ENCODE measurements around the gene PPL.
A peak's percentile ranks its signal among the peaks of the same experiment; 100 is the strongest.

Gene PPL

GRCh38 chr16:4859190-4859899 lies 77.6 kb downstream of the PPL start:
- peaks cover 11% of the 10 kb centered on the region for H3K36me3 Mint-ChIP-seq
- H3K27me3 Mint-ChIP-seq = no peaks in the 10 kb centered on the region

DNA sequence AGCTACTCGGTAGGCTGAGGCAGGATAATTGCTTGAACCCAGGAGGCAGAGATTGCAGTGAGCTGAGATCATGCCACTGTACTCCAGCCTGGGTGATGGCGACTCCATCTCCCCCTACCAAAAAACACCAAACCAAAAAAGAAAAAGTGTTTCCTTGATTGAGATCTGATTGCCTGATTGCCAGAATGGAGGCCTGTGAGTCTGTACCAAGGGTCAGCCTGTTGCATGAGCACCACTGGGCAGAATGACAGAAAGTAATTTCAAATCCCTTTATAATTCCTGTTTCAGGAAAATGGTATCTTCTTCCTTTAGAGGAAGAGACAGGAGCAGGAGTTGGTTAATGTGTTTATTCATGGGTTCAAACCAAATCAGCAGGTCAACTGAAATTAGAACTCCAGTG lies 81.1 kb downstream of the PPL start:
- no peaks in the 10 kb centered on the region for H3K9me3 Mint-ChIP-seq
- no peak overlapping the region for H3K27ac Mint-ChIP-seq
- H3K4me3 Mint-ChIP-seq = no peak overlapping the region
- peaks cover 14% of the 10 kb centered on the region for H3K36me3 Mint-ChIP-seq
- no peaks in the 10 kb centered on the region for H3K27me3 Mint-ChIP-seq
- peaks cover 19% of the 10 kb centered on the region for H3K4me1 Mint-ChIP-seq

More at GRCh38 chr16:4859190-4859899, 77.6 kb downstream of the PPL start:
- no peak overlapping the region for H3K4me3 Mint-ChIP-seq
- no peaks in the 10 kb centered on the region for H3K9me3 Mint-ChIP-seq
- H3K27ac Mint-ChIP-seq = no peak overlapping the region
- peaks cover 21% of the 10 kb centered on the region for H3K4me1 Mint-ChIP-seq

DNA sequence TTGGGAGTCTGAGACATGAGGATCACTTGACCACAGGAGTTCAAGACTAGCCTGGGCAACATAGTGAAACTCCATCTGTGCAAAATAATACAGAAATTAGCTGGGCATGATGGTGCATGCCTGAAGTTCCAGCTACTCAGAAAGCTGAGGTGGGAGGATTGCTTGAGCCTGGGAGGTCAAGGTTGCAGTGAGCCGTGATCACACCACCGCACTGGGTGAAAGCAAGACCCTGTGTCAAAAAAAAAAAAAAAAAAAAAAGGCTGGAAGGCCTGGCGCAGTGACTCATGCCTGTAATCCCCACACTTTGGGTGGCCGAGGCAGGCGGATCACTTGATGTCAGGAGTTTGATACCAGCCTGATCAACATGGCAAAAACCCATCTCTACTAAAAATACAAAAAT lies 81.6 kb downstream of the PPL start:
- Mint-ChIP-seq H3K4me1 (peaks cover 23% of the 10 kb centered on the region), H3K4me3 (no peak overlapping the region), H3K27me3 (no peaks in the 10 kb centered on the region), H3K9me3 (no peaks in the 10 kb centered on the region), H3K36me3 (peaks cover 14% of the 10 kb centered on the region), H3K27ac (no peak overlapping the region)

DNA sequence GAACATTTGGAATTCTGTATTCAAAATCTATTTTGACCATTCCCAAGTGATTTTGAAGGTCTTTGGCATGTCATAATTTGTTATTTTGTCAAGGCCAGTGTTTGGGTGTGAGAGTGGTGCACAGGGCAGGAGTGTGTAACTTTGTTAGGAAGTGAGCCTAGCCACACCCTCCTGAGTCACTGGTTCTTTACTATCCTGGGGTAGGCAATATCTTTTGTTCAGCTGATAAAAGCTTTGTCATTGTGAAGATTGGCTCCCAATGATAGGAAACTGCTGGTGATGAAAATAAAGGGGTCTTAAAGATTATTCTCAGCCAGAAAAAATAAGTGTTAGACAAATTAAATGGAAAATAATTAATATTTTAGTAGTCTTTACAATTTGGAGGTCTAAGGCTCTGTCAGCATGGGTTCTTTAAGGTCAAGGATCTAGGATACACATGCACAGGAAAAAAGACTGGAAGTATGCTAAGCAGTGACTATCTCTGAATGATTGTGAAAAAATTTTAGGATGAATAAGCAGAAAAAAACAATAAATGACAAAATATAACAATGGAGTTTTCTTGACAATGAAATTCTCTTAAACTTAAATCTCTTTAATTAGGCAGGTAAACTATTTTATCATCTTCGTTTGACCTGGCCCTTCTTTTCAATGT lies 84.6 kb downstream of the PPL start:
- peaks cover 4% of the 10 kb centered on the region for H3K36me3 Mint-ChIP-seq
- no peak overlapping the region for H3K27ac Mint-ChIP-seq
- peaks cover 47% of the 10 kb centered on the region for H3K4me1 Mint-ChIP-seq
- H3K4me3 Mint-ChIP-seq = no peak overlapping the region
- H3K27me3 Mint-ChIP-seq = no peaks in the 10 kb centered on the region
- H3K9me3 Mint-ChIP-seq = no peaks in the 10 kb centered on the region

DNA sequence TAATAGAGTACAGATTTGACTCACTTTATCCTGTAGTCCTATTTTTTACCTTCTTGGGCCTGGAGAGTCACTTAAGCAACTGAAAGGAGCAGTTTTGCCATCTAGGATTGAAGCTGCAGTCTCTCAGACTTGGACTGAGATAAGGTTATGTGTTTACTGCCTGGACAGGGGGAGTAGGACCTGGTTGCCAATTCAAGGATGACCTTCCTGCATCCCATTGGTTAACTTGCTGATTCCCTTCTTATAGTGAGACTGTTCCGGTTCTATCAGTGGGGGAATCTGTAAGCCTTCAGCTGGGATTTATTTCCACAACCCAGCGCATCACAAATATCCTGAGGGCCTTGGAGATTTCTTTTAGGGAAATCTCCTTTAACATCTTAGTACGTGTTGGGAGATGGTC lies 86.7 kb downstream of the PPL start:
- Mint-ChIP-seq H3K4me1 (peaks cover 58% of the 10 kb centered on the region), H3K36me3 (peaks cover 11% of the 10 kb centered on the region), H3K27me3 (no peaks in the 10 kb centered on the region), H3K9me3 (no peaks in the 10 kb centered on the region), H3K4me3 (peak overlapping the region; percentile 23), H3K27ac (no peak overlapping the region)

DNA sequence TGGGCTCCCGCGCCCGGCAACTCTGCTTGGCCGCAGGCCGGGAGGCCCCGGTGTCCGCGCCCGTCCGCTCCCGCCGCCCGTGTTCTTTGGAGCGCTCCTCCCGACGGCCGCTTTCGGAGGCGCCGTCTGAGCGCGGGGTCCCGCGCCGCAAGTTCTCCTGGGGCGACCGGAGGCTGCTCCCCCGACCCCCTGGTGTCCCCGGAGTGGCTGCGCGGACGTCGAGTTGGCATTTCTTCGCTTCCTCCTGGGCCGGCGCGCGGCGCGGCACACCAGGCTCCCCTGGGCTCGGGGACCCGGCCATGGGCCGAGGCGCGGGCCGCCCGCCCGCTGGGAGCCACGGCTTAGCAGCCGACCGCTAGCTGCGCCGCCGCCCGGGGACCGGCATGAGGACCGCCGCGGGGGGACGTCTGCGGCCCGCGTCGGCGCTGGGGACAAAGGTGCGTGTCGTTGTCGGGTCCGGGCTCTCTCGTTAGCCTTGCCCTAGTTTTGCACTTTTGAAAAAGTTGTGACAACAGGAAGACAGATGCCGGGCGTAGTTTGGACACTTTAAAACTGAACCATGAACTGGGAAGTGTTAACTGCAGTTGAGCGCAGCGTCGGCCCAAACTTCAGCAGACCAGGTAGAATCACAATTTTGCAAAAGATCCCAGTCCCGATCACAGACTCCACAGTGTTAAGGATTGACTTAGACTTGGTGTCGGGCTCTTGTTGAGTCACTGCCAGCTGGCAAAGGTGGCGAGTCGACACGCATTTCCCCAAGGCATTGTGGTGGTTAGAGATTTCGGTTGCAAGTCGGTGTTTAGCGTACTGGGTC lies 89.0 kb downstream of the PPL start:
- Mint-ChIP-seq H3K4me1 (peaks cover 62% of the 10 kb centered on the region), H3K9me3 (no peaks in the 10 kb centered on the region), H3K36me3 (peaks cover 9% of the 10 kb centered on the region), H3K4me3 (peak overlapping the region; percentile 95), H3K27me3 (no peaks in the 10 kb centered on the region), H3K27ac (peak overlapping the region; percentile 77)

GRCh38 chr16:4846901-4847773 lies 89.8 kb downstream of the PPL start, which contains the start of the genes GLYR1 and UBN1:
TSS of gene GLYR1 (minus strand) at chr16:4847288. CDS start at chr16:4847265, 23 bp downstream.
TSS of gene UBN1 (plus strand) at chr16:4847481. CDS start at chr16:4852918, 5,437 bp downstream.
- Mint-ChIP-seq H3K36me3 (peaks cover 9% of the 10 kb centered on the region), H3K4me1 (peaks cover 57% of the 10 kb centered on the region), H3K4me3 (peak within 1 kb of the TSS; percentile 95), H3K27ac (peak within 1 kb of the TSS; percentile 94), H3K27me3 (no peaks in the 10 kb centered on the region), H3K9me3 (no peaks in the 10 kb centered on the region)

DNA sequence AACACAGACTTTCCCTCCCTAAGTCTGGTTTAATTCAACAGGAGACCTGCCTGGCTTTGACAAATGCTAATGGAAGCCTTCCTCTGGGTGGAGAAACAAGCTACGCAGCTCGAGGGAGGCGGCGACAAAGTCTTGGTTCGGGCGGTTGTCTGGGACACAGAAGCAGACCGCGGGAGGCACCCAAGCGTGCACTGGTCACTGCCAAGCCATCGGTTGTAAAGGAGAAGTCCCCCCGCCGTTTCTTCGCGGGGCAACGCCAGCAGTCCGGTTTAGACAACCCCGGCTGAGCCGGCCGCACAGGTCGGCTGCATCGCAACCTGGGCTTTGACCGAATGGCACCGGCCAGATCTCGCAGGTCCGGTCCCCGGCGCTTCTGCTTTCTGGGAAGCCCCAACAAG lies 90.4 kb downstream of the PPL start:
- no peaks in the 10 kb centered on the region for H3K27me3 Mint-ChIP-seq
- peaks cover 51% of the 10 kb centered on the region for H3K4me1 Mint-ChIP-seq
- H3K9me3 Mint-ChIP-seq = no peaks in the 10 kb centered on the region
- H3K36me3 Mint-ChIP-seq = peaks cover 9% of the 10 kb centered on the region
- peak overlapping the region; percentile 88 for H3K27ac Mint-ChIP-seq
- H3K4me3 Mint-ChIP-seq = peak overlapping the region; percentile 95

- Mint-ChIP-seq H3K36me3 (peaks cover 14% of the 10 kb centered on the region), H3K4me1 (peaks cover 20% of the 10 kb centered on the region), H3K27ac (no peak overlapping the region), H3K27me3 (no peaks in the 10 kb centered on the region), H3K9me3 (no peaks in the 10 kb centered on the region), H3K4me3 (no peak overlapping the region)
Measured at GRCh38 chr16:4840984-4841383, 96.0 kb downstream of the PPL start.

DNA sequence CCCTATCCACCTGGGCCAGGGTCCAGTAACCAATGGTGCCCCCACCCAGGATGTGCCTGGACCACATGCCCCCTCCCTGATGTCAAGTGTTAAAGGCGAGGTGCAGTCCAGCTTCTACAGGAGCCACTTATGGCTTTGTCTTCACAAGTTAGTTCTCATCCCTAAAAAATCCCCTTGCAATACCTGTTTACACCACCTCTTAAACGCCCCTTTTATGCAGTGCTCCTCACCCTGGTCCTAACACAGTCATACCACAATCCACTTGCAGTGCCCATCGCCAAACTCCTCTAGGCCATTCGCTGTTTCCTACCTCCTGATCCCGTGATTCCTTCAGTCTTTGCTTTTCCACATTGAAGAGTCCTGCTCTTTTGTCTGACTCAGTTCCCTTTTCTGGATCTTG lies 97.0 kb downstream of the PPL start:
- Mint-ChIP-seq H3K27me3 (no peaks in the 10 kb centered on the region), H3K27ac (no peak overlapping the region), H3K4me3 (no peak overlapping the region), H3K9me3 (no peaks in the 10 kb centered on the region), H3K4me1 (peaks cover 12% of the 10 kb centered on the region), H3K36me3 (peaks cover 9% of the 10 kb centered on the region)

DNA sequence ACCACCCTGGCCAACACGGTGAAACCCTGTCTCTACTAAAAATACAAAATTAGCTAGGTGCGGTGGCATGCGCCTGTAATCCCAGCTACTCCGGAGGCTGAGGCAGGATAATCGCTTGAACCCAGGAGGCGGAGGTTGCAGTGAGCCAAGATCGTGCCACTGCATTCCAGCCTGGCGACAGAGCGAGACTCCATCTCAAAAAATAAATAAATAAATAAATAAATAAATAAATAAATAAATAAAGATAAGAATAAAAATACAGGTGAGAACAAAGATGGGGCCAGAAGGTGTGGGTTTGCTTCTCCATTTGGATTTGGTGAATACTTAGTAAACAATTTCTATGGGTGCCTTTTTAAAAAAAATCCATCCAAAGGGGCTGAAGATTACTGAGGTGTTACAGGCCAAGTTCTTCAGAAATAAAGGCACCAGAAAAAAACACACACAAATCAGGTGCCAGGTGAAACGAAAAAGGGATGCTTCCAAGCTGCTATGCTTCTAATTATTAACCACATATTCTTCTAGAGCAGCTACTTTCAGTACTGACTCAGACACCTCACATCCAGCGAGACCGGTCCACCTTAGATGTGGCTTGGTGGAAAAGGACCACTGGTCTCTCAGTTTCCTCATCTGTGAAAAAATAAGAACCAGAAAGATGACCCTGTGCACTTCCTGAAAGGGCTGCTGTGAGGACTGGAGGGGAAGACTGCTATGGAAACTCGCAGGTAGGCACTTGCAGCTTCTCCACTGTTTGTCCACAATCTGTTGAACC lies 99.0 kb downstream of the PPL start:
- no peaks in the 10 kb centered on the region for H3K27me3 Mint-ChIP-seq
- no peak overlapping the region for H3K27ac Mint-ChIP-seq
- H3K36me3 Mint-ChIP-seq = peaks cover 7% of the 10 kb centered on the region
- H3K4me3 Mint-ChIP-seq = no peak overlapping the region
- peaks cover 14% of the 10 kb centered on the region for H3K4me1 Mint-ChIP-seq
- H3K9me3 Mint-ChIP-seq = no peaks in the 10 kb centered on the region

DNA sequence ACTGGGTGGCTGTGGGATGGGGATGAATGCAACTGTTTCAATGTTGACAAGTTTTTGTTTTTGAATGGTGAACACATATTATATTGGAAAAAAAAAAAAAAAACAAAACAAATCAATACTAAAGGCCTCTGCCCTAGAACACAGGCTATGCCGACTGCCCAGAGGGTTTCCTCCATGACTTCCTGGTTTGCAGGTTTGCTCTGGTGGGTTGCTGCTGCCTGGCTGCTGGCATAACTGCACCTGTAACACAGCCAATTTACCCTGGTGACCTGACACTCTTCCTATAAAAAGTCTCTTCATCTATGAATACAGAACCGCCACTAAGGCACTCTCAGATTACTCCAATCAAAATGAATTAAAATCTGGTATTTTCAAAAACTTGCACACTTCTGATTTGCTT lies 100.2 kb downstream of the PPL start:
- Mint-ChIP-seq H3K27me3 (no peaks in the 10 kb centered on the region), H3K27ac (peak overlapping the region; percentile 41), H3K9me3 (no peaks in the 10 kb centered on the region), H3K4me1 (peaks cover 18% of the 10 kb centered on the region), H3K36me3 (peaks cover 10% of the 10 kb centered on the region), H3K4me3 (no peak overlapping the region)

- no peaks in the 10 kb centered on the region for H3K27me3 Mint-ChIP-seq
- H3K36me3 Mint-ChIP-seq = peaks cover 14% of the 10 kb centered on the region
- H3K27ac Mint-ChIP-seq = peak overlapping the region; percentile 46
- no peaks in the 10 kb centered on the region for H3K9me3 Mint-ChIP-seq
- peaks cover 20% of the 10 kb centered on the region for H3K4me1 Mint-ChIP-seq
- H3K4me3 Mint-ChIP-seq = no peak overlapping the region
Measured at GRCh38 chr16:4833584-4833983, 103.4 kb downstream of the PPL start.

GRCh38 chr16:4832698-4833343 lies 104.1 kb downstream of the PPL start:
- H3K36me3 Mint-ChIP-seq = peaks cover 14% of the 10 kb centered on the region
- H3K27ac Mint-ChIP-seq = no peak overlapping the region
- H3K4me1 Mint-ChIP-seq = peaks cover 20% of the 10 kb centered on the region
- H3K9me3 Mint-ChIP-seq = no peaks in the 10 kb centered on the region
- no peak overlapping the region for H3K4me3 Mint-ChIP-seq
- no peaks in the 10 kb centered on the region for H3K27me3 Mint-ChIP-seq

Data from activated naive CD4-positive, alpha-beta T cell treated with anti-CD3 and anti-CD28 coated beads, Interleukin-2, amount 50 U/mL, for 24 hours (primary cell).